H54 (cell line): ENCODE results near the gene SH2D6.
A peak's percentile ranks its signal among the peaks of the same experiment; 100 is the strongest.
"Not testable (repeated sequence)": the region's sequence is repeated elsewhere in the genome, so short reads cannot be mapped to it uniquely, and the experiment has no call there.

Source experiments
- DNase-seq: peaks from one replicate; pipeline ENCODE4 v3.0.0; 2011; ENCODE audit warnings: low spot score, mixed read lengths; ENCODE audit not compliant: insufficient read length
- FAIRE-seq: peaks from 3 replicates; lab custom pipeline; 2011; peaks lifted over from hg19 to GRCh38; lab: Jason Lieb, UNC
- POLR2A ChIP-seq: IDR thresholded peaks from 2 replicates; pipeline ENCODE4 v1.6.1; 2011; ENCODE audit warnings: low read depth, mild to moderate bottlenecking, low read length

Gene SH2D6

GRCh38 chr2:85435981-85436835 is 17.7 kb downstream of the SH2D6 start:
- DNase-seq (no peak), FAIRE-seq (no peak)
- no peak for TF ChIP-seq POLR2A

GRCh38 chr2:85436836-85437487 is 18.4 kb downstream of the SH2D6 start:
- DNase-seq (no peak), FAIRE-seq (no peak)
- TF ChIP-seq POLR2A = no peak

GRCh38 chr2:85437488-85438200 is 19.1 kb downstream of the SH2D6 start:
- TF ChIP-seq POLR2A = peak; percentile 54
- DNase-seq (peak; percentile 84), FAIRE-seq (no peak)

GRCh38 chr2:85438201-85439024 is 19.9 kb downstream of the SH2D6 start:
- DNase-seq (no peak), FAIRE-seq (no peak)
- TF ChIP-seq POLR2A = no peak

- FAIRE-seq (no peak), DNase-seq (no peak)
- TF ChIP-seq POLR2A = no peak
Measured at GRCh38 chr2:85439025-85439472, 20.5 kb downstream of the SH2D6 start.

- not testable (repeated sequence) for FAIRE-seq, DNase-seq
Measured at GRCh38 chr2:85439569-85439968, 21.1 kb downstream of the SH2D6 start.

- FAIRE-seq (no peak), DNase-seq (no peak)
- no peak for TF ChIP-seq POLR2A
Measured at GRCh38 chr2:85439986-85440385, 21.5 kb downstream of the SH2D6 start.

GRCh38 chr2:85440729-85441128 is 22.2 kb downstream of the SH2D6 start:
- FAIRE-seq (no peak), DNase-seq (no peak)
- no peak for TF ChIP-seq POLR2A

GRCh38 chr2:85441864-85442263 is 23.4 kb downstream of the SH2D6 start:
- DNase-seq = no peak
- no peak for FAIRE-seq
- no peak for TF ChIP-seq POLR2A

GRCh38 chr2:85444629-85445172 is 26.2 kb downstream of the SH2D6 start:
- TF ChIP-seq POLR2A = no peak
- FAIRE-seq (no peak), DNase-seq (no peak)

GRCh38 chr2:85445316-85446295 is 27.1 kb downstream of the SH2D6 start:
- no peak for TF ChIP-seq POLR2A
- no peak for DNase-seq
- FAIRE-seq = no peak
